Fibroblast of villous mesenchyme (primary cell): ENCODE measurements around the gene MGAT4C. TPM values are rescaled to one million over a fixed set of nuclear protein-coding genes. Genes with fewer than 3 reads are reported as not detected.
"Not testable (repeated sequence)": the region's sequence is repeated elsewhere in the genome, so short reads cannot be mapped to it uniquely, and the experiment has no call there.

ENCODE experiments used
- DNase-seq: peaks from one replicate; pipeline ENCODE4 v3.0.0-alpha.2; 2010; ENCODE audit warnings: low read depth
- H3K4me3 ChIP-seq: 2 replicates; pipeline ENCODE4 v1.5.1; 2011; ENCODE audit warnings: low read depth, mild to moderate bottlenecking, low read length
- CTCF ChIP-seq: IDR thresholded peaks from 2 replicates; pipeline ENCODE4 v1.5.1; 2012; ENCODE audit warnings: low read depth, mild to moderate bottlenecking, low read length; ENCODE audit not compliant: insufficient read depth
- total RNA-seq: library from RNA; depleted of rRNA; stranded (reverse); fragments of >200 nt; gene quantifications from 2 replicates; pipeline ENCODE4 v1.2.3, GENCODE V29; 2012

The MGAT4C gene
- total RNA-seq, 1 donor, result not detected

GRCh38 chr12:86122846-86123468 is 133.2 kb downstream of the MGAT4C start:
- H3K4me3 ChIP-seq, result no peak overlapping the region
- TF ChIP-seq CTCF, result no peak
- no peak for DNase-seq

GRCh38 chr12:86118161-86118560 is 138.0 kb downstream of the MGAT4C start:
- DNase-seq, result no peak
- no peak for TF ChIP-seq CTCF
- no peak overlapping the region for H3K4me3 ChIP-seq

- no peak for TF ChIP-seq CTCF
- no peak overlapping the region for H3K4me3 ChIP-seq
- DNase-seq, result no peak
Observed at GRCh38 chr12:86117711-86118110, 138.5 kb downstream of the MGAT4C start.

- no peak for DNase-seq
- H3K4me3 ChIP-seq, result no peak overlapping the region
- TF ChIP-seq CTCF, result no peak
Observed at GRCh38 chr12:86104087-86104486, 152.1 kb downstream of the MGAT4C start.

GRCh38 chr12:86097161-86097560 is 159.0 kb downstream of the MGAT4C start:
- no peak overlapping the region for H3K4me3 ChIP-seq
- TF ChIP-seq CTCF, result no peak
- no peak for DNase-seq

GRCh38 chr12:86091681-86092080 is 164.5 kb downstream of the MGAT4C start:
- no peak for TF ChIP-seq CTCF
- H3K4me3 ChIP-seq, result no peak overlapping the region
- DNase-seq, result no peak

GRCh38 chr12:86081843-86082242 is 174.3 kb downstream of the MGAT4C start:
- no peak for DNase-seq
- H3K4me3 ChIP-seq, result no peak overlapping the region
- TF ChIP-seq CTCF, result no peak

GRCh38 chr12:86059052-86059451 is 197.1 kb downstream of the MGAT4C start:
- DNase-seq, H3K4me3 ChIP-seq: not testable (repeated sequence)
